Activated naive CD4-positive, alpha-beta T cell treated with Interleukin-2 at 50 U/mL for 16 hours (primary cell): ENCODE results near the gene NUTM1.
"Not testable (repeated sequence)": the region's sequence is repeated elsewhere in the genome, so short reads cannot be mapped to it uniquely, and the experiment has no call there.

ENCODE experiments used
- DNase-seq: peaks from one replicate; pipeline ENCODE4 v3.0.0-alpha.2; 2020

Gene NUTM1

DNA sequence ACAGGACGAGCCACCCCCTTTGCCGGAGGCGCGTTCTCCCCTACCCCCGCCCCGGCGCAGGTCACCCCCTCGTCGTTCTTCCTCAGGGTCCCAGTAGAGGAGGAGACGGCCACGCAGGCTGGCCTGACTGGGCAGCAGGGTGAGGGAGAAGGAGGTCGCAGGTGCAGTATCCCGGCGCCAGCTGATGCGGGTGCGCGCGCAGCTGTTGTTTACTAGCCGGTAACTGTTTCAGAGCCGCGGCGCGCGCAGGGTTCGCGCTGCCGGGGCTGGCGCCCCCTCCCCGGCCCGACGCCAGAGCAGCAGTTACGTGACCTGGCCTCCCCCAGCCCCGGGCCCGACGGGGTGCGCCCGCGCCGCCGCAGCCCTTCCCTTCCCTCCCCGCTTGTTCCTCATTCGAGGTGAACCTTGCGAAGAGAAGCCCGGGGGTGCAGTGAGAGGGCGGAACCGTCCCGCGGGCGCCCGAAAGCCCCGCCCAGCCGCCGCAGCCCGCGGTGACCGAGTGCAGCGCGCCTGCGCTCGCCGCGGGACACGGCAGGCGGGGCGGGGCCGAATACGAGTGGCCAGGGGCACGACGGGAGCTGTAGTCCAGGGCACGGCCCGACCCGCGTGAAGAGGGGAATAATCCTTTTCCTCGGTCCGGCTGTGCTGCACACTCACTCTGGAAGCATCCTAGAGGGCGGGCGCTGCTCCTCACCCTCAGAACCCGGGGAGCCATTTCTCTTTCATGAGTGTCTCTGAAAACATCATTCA is 5.4 kb upstream of the NUTM1 start, which contains the start of gene SLC12A6:
TSS of gene SLC12A6 (minus strand) at position 225 of the 750 bp plus-strand sequence. CDS start 1,101 bp downstream, outside the sequence.
- DNase-seq = peak; percentile 92

- no peak for DNase-seq
Measured at GRCh38 chr15:34338347-34338746, 4.8 kb upstream of the NUTM1 start.

- DNase-seq = no peak
Measured at GRCh38 chr15:34339946-34340345, 3.2 kb upstream of the NUTM1 start.

GRCh38 chr15:34341381-34342212 is 1.5 kb upstream of the NUTM1 start:
- DNase-seq = no peak

- not testable (repeated sequence) for DNase-seq
Measured at GRCh38 chr15:34342213-34342736, 840 bp upstream of the NUTM1 start.

GRCh38 chr15:34347951-34348638 is 5.0 kb downstream of the NUTM1 start:
- DNase-seq = no peak

DNA sequence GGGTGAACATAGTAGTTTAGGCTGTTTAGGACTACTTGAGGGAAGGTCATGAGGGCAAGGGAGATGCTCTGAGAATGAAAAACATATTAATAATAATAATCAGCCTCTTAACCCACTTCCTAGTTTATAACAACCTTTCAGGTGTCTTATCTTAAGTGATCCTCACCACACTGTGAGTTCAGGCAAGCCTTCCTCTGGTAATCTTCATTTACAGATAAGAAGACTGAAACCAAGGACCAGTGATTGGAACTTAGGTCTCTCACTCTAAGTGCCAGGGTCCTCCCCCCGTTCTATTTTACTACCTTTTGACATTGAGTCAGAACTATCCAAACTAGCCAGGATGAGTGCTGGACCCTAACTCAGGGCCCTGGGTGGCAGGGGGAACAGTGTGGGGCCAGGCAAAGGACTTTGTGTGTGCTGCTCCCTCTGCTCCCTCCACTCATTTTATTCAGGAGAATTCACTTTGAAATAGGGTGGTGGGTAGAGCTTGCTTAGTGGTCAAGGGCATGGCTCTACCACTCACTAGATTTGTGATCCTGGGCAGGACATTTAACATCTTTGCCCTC is 5.7 kb downstream of the NUTM1 start:
- no peak for DNase-seq

DNA sequence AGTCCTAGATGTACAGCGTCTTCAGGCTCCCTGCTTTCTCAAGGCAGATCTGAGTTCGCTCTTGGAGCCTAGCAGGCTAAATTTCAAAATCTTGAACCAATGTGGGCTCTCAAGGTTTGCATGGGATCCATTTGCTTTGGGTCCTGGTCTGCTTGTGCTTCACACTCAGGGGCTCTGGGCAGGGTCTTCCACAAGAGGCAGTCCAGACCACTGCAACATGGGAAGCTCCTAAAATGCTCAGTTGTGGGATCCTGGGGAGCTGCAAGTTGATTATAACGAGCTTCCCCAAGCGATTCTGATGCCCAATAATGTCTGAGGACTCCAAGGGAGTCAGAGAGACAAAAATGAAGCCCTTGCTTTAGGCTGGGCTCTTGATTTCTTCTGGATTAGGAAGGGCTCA is 6.7 kb downstream of the NUTM1 start:
- no peak for DNase-seq

GRCh38 chr15:34352996-34353395 is 9.9 kb downstream of the NUTM1 start:
- not testable (repeated sequence) for DNase-seq

DNA sequence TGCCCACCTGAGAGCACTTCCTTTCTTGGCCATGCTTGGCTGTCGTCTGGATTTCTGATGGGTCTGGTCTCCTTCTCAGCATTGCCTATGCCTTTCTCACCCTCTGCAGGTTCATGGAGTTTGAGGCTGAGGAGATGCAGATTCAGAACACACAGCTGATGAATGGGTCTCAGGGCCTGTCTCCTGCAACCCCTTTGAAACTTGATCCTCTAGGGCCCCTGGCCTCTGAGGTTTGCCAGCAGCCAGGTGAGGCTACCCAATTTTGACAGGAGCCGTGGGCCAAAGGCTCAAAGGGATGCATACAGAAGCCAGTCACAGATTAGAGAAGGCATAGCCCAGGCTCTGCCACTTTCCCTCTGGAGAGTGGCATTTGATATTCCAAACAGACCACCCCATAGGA is 10.5 kb downstream of the NUTM1 start:
- no peak for DNase-seq

DNA sequence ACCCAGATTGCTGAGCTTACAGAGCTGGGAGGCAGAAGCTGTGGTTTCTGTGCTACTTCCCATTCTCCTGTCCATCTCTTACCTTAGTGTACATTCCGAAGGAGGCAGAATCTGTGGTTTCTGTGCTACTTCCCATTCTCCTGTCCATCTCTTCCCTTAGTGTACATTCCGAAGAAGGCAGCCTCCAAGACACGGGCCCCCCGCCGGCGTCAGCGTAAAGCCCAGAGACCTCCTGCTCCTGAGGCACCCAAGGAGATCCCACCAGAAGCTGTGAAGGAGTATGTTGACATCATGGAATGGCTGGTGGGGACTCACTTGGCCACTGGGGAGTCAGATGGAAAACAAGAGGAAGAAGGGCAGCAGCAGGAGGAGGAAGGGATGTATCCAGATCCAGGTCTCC is 11.2 kb downstream of the NUTM1 start:
- DNase-seq = no peak

- no peak for DNase-seq
Measured at GRCh38 chr15:34355241-34355640, 12.1 kb downstream of the NUTM1 start.

DNA sequence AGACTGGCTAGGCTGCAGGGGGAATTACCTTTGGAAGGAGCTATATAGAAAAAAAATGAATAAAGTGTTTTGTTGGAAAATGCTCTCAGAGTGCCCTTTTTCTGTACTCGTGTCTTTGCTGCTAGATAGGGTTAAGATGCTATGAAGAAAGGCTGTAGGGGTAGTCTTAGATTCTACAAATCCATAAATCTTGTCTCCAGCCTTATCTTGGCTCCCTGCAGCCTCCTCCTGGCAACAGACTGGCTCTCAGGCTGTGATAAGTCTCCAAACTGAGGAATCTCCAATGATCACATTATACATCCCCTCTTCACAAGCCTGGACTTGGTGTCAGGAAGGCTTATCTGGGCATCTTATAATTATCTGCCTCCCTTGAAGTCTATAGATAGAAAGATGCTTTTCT is 14.5 kb downstream of the NUTM1 start:
- DNase-seq = no peak

GRCh38 chr15:34358367-34358766 is 15.3 kb downstream of the NUTM1 start:
- DNase-seq = no peak

DNA sequence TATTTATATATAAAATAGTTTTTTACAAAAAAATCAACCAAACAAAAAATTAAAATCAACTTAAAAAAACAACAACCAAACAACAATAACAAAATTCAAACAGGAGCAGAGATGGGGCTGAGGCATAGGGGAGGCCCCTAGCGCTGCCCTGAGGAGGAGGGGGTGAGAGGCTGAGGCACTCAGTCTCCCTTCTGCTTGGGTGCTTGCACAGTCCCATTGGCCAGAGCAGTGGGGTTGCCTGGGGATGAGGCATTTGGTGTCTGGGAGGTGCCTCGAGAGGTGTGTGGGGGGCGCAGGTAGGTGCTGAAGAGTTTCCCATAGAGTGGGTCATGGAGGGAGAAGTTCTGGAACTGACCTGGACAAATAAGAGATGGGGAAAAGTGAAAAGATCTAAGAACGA is 15.8 kb downstream of the NUTM1 start:
- DNase-seq = no peak

DNA sequence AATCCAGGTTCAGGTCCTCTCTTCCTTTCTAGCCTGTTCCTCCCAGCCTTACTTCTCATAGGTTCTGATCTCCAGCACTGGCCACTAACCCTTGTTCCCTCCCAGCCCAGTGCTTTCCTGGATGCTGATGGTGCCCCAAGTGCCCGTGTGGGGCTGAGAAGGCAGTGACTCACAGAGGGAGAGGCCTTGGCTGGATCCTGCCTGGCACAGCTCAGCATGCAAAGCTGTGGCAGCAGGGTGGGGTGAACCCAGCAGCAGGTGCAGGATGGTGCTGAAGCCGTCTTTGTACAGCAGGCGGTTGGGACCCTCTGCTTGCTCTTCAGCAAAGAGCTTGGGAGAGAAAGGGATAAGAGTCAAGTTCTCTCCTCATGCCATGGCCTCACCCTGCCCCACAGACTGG is 16.3 kb downstream of the NUTM1 start:
- no peak for DNase-seq

- no peak for DNase-seq
Measured at GRCh38 chr15:34360298-34360697, 17.2 kb downstream of the NUTM1 start.

- no peak for DNase-seq
Measured at GRCh38 chr15:34361278-34361677, 18.2 kb downstream of the NUTM1 start.

- DNase-seq = no peak
Measured at GRCh38 chr15:34362047-34362773, 19.1 kb downstream of the NUTM1 start.

DNA sequence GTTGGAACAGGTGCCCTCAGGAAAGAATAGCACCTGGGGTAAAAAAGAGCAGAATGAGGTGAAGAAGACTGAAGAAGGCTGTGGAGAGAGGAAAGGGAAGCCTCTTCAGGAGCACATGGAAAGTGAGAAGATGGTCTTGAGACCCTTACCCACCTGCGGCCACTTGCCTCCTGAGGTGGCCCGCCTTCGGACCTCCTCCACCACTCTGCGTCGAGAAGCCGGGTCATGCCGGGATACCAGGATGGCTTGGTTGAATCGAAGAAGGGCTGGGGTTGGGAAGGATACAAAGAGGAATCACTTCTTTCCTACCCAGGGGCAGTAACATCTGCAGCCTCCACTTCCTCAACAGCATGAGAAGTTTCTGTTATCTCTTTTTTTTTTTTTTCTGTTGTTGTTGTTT is 20.9 kb downstream of the NUTM1 start:
- DNase-seq = no peak

GRCh38 chr15:34365091-34365825 is 22.1 kb downstream of the NUTM1 start:
- peak; percentile 17 for DNase-seq

- DNase-seq = no peak
Measured at GRCh38 chr15:34365836-34366235, 22.7 kb downstream of the NUTM1 start.
